ENCODE data around the gene ARHGEF2.
A peak's percentile ranks its signal among the peaks of the same experiment; 100 is the strongest.

Gene ARHGEF2

DNA sequence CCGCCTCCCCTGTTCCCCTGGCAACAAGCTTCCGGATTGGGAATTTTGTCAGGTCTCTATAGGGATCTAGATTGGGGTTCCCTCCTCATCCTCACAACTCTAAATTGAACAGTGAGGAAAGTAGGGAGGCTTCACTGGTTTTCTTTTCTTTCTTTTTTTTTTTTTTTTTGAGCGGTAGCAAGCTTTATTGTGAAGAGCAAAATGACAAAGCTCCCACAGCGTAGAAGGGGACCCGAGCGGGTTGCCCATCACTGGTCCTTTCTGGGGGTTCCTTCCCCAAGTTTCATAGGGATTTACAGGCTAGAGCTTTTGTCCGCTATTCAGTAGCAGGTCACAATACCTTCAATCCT is 10.3 kb downstream of the ARHGEF2 start:
- TF ChIP-seq CTCF (IDR thresholded peaks at IDR 0.05; ENCODE audit: extremely low read depth, missing control alignments) = no peak
- DNase-seq (ENCODE audit: low spot score) = no peak

- no peak for TF ChIP-seq CTCF (IDR thresholded peaks at IDR 0.05; ENCODE audit: extremely low read depth, missing control alignments)
- no peak for DNase-seq (ENCODE audit: low spot score)
Measured at GRCh38 chr1:155967341-155968050, 10.9 kb downstream of the ARHGEF2 start.

GRCh38 chr1:155966750-155967149 is 11.6 kb downstream of the ARHGEF2 start:
- TF ChIP-seq CTCF (IDR thresholded peaks at IDR 0.05; ENCODE audit: extremely low read depth, missing control alignments) = no peak
- no peak for DNase-seq (ENCODE audit: low spot score)

DNA sequence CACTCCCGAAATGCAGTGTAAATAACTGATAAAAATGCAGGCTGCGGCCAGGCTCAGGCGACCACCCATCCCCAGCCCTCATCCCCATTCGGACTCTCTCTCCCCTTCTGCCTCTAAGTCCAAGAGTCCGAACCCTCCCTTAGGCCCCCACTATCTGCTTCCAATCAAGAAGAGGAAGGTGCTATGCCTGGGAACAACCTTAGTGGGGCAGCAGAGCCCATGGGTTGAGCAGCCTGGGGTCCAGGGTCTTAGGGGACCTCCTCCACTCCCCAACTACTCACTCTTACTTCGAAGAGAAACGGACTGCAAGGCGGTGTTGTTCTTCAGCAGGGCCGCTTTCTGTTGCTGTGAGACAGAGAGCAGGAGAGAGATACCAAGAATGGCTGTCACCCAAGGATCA is 12.2 kb downstream of the ARHGEF2 start:
- no peak for DNase-seq (ENCODE audit: low spot score)
- TF ChIP-seq CTCF (IDR thresholded peaks at IDR 0.05; ENCODE audit: extremely low read depth, missing control alignments) = no peak

- DNase-seq (ENCODE audit: low spot score) = no peak
- no peak for TF ChIP-seq CTCF (IDR thresholded peaks at IDR 0.05; ENCODE audit: extremely low read depth, missing control alignments)
Measured at GRCh38 chr1:155964193-155964592, 14.2 kb downstream of the ARHGEF2 start.

- no peak for DNase-seq (ENCODE audit: low spot score)
- TF ChIP-seq CTCF (IDR thresholded peaks at IDR 0.05; ENCODE audit: extremely low read depth, missing control alignments) = peak; percentile 5
Measured at GRCh38 chr1:155962599-155963211, 15.6 kb downstream of the ARHGEF2 start.

DNA sequence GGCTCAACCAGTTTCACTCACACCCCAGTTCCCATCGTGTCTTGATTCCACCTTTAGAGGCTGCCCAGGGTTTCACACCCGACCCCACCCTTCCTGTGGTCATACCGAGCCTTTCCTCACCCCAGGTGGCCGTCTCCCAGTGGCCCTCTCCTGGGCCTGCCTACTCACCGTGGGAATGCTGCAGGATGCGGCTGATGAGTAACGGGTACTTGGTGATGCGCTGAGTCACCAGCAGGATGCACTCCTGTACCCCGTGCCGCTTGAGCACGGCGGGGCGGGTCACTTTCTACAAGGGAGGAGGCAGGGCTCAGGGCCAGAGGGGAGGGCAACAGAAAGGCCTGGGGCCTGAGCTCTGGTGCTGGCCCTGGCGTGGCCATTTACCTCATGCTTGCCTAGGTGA is 16.4 kb downstream of the ARHGEF2 start:
- no peak for TF ChIP-seq CTCF (IDR thresholded peaks at IDR 0.05; ENCODE audit: extremely low read depth, missing control alignments)
- DNase-seq (ENCODE audit: low spot score) = no peak
